NCI-H1092 treated with DMSO at 0.1 percent for 48 hours (cell line): ENCODE data around the gene CDC45.
A peak's percentile ranks its signal among the peaks of the same experiment; 100 is the strongest.

Source experiments
- DNase-seq: peaks from one replicate; lab custom pipeline; 2025; lab: John Stamatoyannopoulos, UW

The CDC45 gene

DNA sequence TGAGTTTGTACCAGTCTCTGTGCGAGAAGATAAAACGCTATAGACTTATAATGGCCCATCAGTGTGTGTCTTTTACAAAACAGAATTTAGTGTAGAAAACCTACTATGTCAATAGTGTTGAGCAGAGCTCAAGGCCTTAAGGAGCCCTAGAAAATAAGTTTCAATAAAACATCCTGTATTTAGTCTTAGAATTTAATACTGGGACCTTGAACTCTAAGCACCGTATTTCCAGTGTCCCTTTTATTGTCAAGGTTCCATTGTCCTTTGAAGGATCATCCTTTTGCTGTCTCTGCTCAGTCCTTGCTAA, 16.6 kb downstream of the CDC45 start:
- no peak for DNase-seq

GRCh38 chr22:19497245-19497644, 17.5 kb downstream of the CDC45 start:
- peak; percentile 31 for DNase-seq

DNA sequence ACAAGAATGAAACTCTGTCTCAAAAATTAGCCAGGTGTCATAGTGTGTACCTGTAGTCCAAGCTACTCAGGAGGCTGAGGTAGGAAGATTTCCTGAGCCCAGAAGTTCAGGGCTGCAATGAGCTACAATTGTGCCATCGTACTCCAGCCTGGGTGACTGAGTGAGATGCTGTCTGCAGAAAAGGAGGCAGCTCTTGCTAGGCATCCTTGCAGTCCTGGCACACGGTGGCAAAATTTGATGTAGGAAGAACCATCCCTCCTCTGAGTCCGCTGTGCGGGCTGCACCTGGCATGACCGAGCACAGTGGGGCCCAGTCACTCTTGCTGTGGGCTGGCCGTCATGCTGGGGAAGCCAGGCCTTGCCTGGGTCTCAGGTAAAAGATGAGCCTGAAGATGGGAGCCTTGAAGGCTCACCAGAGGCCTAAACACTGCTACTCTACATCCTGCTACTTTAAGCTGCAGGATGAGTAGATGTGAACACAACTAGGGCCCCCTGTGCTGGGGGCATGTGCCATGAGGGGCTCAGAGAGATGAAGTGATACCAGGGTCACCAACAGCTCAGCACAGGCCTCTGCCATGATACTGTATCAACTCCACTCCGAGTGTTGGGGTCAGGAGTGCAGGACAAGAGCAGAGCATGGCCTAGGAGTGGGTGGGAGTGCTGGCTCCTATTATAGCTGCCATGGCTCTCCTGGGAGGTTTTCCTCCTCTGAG, 18.6 kb downstream of the CDC45 start:
- DNase-seq, result no peak

- DNase-seq, result no peak
Measured at GRCh38 chr22:19498866-19499190, 19.1 kb downstream of the CDC45 start.

DNA sequence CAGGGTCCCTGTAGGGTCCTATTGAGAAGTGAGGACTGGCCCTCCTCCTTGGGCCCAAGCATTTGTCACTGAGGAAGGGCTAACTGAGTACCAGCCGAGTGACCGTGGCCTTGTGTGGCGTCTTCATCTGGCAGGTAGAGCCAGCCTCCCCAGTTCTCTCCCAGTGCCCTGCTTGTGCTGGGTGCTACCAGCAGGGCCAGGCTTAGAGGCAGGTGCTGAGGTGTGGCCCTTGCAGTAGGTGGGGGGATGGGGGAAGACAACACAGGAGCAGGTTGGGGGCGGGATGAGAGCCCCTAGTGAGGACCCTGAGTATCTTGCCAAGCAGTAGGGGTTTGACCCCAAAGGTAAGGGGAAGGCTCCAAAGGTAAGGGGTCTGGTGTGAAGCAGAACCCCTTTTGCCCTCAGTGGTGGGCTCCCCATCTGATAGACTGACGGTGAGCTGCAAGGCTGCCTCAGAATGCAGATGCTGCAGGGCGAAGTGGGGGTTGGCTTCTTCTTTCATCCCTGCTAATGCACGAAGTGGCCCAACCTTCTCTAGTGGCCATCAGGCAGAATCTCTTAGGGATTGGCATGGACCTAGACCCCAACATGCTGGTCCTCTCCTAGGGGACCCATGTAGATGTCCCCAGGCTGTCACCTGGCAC, 19.6 kb downstream of the CDC45 start:
- no peak for DNase-seq

- no peak for DNase-seq
Measured at GRCh38 chr22:19499880-19500242, 20.1 kb downstream of the CDC45 start.

- DNase-seq, result no peak
Measured at GRCh38 chr22:19501897-19502447, 22.3 kb downstream of the CDC45 start.

GRCh38 chr22:19503367-19503766, 23.6 kb downstream of the CDC45 start:
- no peak for DNase-seq

DNA sequence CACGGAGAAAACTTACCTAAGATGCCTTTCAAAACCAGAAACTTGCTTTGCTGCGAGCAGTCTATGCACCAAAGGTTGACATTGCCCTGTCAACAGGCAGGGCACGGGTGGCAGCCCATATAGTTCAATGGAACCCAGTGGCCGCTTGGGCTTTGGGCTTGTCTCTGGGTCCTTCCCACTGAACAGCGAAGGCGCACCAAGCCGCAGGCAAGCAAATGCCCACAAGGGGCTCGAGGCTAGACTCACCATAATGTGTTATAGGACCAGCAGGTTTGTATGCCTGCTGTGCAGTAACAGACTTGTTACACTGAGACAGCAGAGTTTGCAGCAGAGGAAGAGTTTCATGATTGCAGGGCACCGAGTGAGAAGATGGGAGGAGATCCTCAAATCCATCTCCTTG, 24.1 kb downstream of the CDC45 start:
- DNase-seq, result no peak

DNA sequence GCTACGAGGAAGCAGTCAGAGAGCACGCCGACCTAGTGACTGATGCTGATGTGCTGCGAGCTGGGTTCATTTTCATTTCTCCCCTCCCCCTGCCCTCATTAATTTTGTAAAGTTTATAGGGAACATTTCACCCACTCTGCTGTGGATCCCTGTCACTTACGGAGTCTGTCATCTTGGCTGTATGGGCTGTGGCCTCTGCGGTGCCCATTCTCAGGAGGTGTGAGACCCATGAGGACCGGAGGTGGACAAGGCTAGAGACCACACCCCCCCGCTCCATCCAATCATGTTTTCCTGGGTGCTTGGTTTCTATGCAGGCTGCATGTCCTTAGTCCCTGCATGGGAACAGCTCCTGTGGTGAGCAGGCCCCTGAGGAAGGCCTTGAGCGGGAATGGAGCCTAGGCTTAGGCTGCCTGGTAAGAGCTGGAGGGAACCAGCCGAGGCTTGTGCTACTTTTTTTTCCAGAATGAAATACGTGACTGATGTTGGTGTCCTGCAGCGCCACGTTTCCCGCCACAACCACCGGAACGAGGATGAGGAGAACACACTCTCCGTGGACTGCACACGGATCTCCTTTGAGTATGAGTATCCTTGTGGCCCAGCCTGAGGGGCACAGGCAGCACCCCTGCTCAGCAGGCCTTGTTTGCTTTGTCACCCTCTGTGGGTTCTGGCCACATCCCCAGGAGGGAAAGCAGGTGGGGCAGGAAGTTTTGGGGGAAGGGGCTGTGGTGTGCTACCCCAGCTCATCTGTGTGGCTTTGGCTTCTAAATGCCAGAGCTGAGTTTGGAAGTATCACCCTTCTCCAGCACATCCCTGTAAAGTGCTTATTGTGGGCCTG, 25.4 kb downstream of the CDC45 start:
- no peak for DNase-seq

DNA sequence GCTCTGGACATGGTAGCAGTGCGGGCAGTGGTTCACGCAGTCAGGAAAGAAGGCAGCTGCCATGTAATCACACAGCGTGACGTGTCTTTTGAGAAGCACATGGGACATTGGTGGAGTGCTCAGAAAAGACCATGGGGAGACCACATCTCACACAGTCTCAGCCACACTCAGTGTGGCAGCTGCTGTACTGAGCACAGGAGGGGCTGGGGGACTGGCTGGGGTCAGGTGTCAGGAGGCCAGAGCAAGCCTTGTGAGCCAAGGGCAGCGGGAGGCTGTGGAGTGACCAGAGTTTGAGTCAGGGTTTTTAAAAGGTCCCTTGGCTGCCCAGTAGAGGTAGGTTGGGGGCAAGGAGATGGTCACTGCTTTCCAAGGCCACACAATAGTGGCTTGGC, 26.0 kb downstream of the CDC45 start:
- no peak for DNase-seq

- DNase-seq, result no peak
Measured at GRCh38 chr22:19506212-19506611, 26.5 kb downstream of the CDC45 start.

DNA sequence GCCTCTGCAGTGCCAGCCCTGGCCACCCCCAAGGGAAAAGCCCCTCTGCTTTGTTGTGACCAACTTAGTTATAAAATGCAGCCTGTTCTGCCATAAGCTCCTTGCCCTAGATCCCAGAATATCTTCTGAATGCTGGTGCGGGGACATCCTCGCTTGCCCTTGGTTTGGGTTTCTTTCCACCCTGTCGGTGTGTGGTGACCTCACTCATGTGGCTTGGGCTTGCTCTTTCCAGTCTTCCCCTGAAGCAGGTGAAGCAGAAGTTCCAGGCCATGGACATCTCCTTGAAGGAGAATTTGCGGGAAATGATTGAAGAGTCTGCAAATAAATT, 27.8 kb downstream of the CDC45 start:
- no peak for DNase-seq

- DNase-seq, result no peak
Measured at GRCh38 chr22:19508024-19508776, 28.5 kb downstream of the CDC45 start.

- no peak for DNase-seq
Measured at GRCh38 chr22:19509191-19509590, 29.5 kb downstream of the CDC45 start.

GRCh38 chr22:19509923-19510322, 30.2 kb downstream of the CDC45 start:
- no peak for DNase-seq

GRCh38 chr22:19510919-19511341, 31.2 kb downstream of the CDC45 start:
- DNase-seq, result no peak

GRCh38 chr22:19513823-19514222, 34.1 kb downstream of the CDC45 start:
- no peak for DNase-seq

GRCh38 chr22:19514831-19515565, 35.3 kb downstream of the CDC45 start:
- DNase-seq, result peak; percentile 83

GRCh38 chr22:19515654-19516377, 36.1 kb downstream of the CDC45 start:
- DNase-seq, result no peak
